ENCODE results near the gene FANCC.
A peak's percentile ranks its signal among the peaks of the same experiment; 100 is the strongest.

The FANCC gene

GRCh38 chr9:95060234-95060633, 257.3 kb downstream of the FANCC start:
- peaks cover 24% of the 10 kb centered on the region for H3K4me1 ChIP-seq (ENCODE audit: control insufficient read depth, insufficient read depth, low read depth, low read length)
- no peak overlapping the region for H2BK15ac ChIP-seq (ENCODE audit: low read depth, poor library complexity, severe bottlenecking)
- no peak overlapping the region for H3K23ac ChIP-seq (ENCODE audit: low read length in 2 of 2)
- no peaks in the 10 kb centered on the region for H3K9me3 ChIP-seq (ENCODE audit: control insufficient read depth, low read length)
- H4K8ac ChIP-seq (ENCODE audit: low read length): no peak overlapping the region
- no peak for DNase-seq
- H3K27me3 ChIP-seq (ENCODE audit: control insufficient read depth in 1 of 2, insufficient read depth in 1 of 2, low read length in 2 of 2): no peaks in the 10 kb centered on the region
- WGBS: 76% methylated on average over 5 of the region's 5 CpGs
- no peak overlapping the region for H2BK5ac ChIP-seq (ENCODE audit: low read depth, low read length, poor library complexity, severe bottlenecking)
- no peak overlapping the region for H3K4me2 ChIP-seq (ENCODE audit: low read length, poor library complexity, severe bottlenecking)
- H2AFZ ChIP-seq (ENCODE audit: low read depth, low read length): no peak overlapping the region
- H3K4ac ChIP-seq (ENCODE audit: low read depth in 1 of 2, low read length in 2 of 2): no peak overlapping the region
- no peak overlapping the region for H3K27ac ChIP-seq (ENCODE audit: low read length, poor library complexity, severe bottlenecking)
- H4K91ac ChIP-seq (ENCODE audit: low read length): no peak overlapping the region
- no peak overlapping the region for H3K18ac ChIP-seq (ENCODE audit: low read depth in 1 of 2, low read length in 2 of 2)
- H2BK12ac ChIP-seq (ENCODE audit: low read length in 2 of 2): no peak overlapping the region
- H3K79me1 ChIP-seq (replicated peaks; ENCODE audit: low read length, poor library complexity, severe bottlenecking): peaks cover 11% of the 10 kb centered on the region
- H3K14ac ChIP-seq (ENCODE audit: low read length in 2 of 2): no peak overlapping the region
- H3K36me3 ChIP-seq (ENCODE audit: control insufficient read depth in 1 of 2, insufficient read depth in 2 of 2, low read depth in 1 of 2, low read length in 2 of 2): peaks cover 38 to 41% of the 10 kb centered on the region in 2 experiments
- H2AK5ac ChIP-seq (ENCODE audit: low read length, severe bottlenecking): no peak overlapping the region
- no peak overlapping the region for H3K9ac ChIP-seq (ENCODE audit: low read length)
- H2BK120ac ChIP-seq (ENCODE audit: low read depth, low read length): no peak overlapping the region
- no peak overlapping the region for H3K4me3 ChIP-seq (ENCODE audit: insufficient read depth in 1 of 2, low read depth in 1 of 2, low read length in 2 of 2)

- Histone ChIP-seq H3K4me2 (ENCODE audit: low read length, poor library complexity, severe bottlenecking) (no peak overlapping the region), H4K8ac (ENCODE audit: low read length) (no peak overlapping the region), H3K9ac (ENCODE audit: low read length) (no peak overlapping the region), H4K91ac (ENCODE audit: low read length) (peak overlapping the region; percentile 5), H3K36me3 (ENCODE audit: control insufficient read depth in 1 of 2, insufficient read depth in 2 of 2, low read depth in 1 of 2, low read length in 2 of 2) (peaks cover 28 to 33% of the 10 kb centered on the region in 2 experiments), H3K79me1 (replicated peaks; ENCODE audit: low read length, poor library complexity, severe bottlenecking) (peaks cover 11% of the 10 kb centered on the region), H3K27ac (ENCODE audit: low read length, poor library complexity, severe bottlenecking) (no peak overlapping the region), H2BK120ac (ENCODE audit: low read depth, low read length) (no peak overlapping the region), H2BK12ac (ENCODE audit: low read length in 2 of 2) (peak overlapping the region in 1 of 2 experiments; percentile 64), H3K4me3 (ENCODE audit: insufficient read depth in 1 of 2, low read depth in 1 of 2, low read length in 2 of 2) (no peak overlapping the region), H3K9me3 (ENCODE audit: control insufficient read depth, low read length) (no peaks in the 10 kb centered on the region), H3K27me3 (ENCODE audit: control insufficient read depth in 1 of 2, insufficient read depth in 1 of 2, low read length in 2 of 2) (no peaks in the 10 kb centered on the region), H2BK15ac (ENCODE audit: low read depth, poor library complexity, severe bottlenecking) (no peak overlapping the region), H2BK5ac (ENCODE audit: low read depth, low read length, poor library complexity, severe bottlenecking) (no peak overlapping the region), H3K4me1 (ENCODE audit: control insufficient read depth, insufficient read depth, low read depth, low read length) (peaks cover 22% of the 10 kb centered on the region), H3K14ac (ENCODE audit: low read length in 2 of 2) (no peak overlapping the region), H3K4ac (ENCODE audit: low read depth in 1 of 2, low read length in 2 of 2) (no peak overlapping the region), H3K18ac (ENCODE audit: low read depth in 1 of 2, low read length in 2 of 2) (peak overlapping the region; percentile 25 to 33), H2AK5ac (ENCODE audit: low read length, severe bottlenecking) (no peak overlapping the region), H3K23ac (ENCODE audit: low read length in 2 of 2) (no peak overlapping the region), H2AFZ (ENCODE audit: low read depth, low read length) (no peak overlapping the region)
- DNase-seq: no peak
- WGBS: 94% methylated on average over 7 of the region's 7 CpGs
Measured at GRCh38 chr9:95058795-95059386, 258.6 kb downstream of the FANCC start.

GRCh38 chr9:95058121-95058785, 259.3 kb downstream of the FANCC start:
- no peak overlapping the region for H2AFZ ChIP-seq (ENCODE audit: low read depth, low read length)
- H2BK5ac ChIP-seq (ENCODE audit: low read depth, low read length, poor library complexity, severe bottlenecking): no peak overlapping the region
- peak overlapping the region; percentile 25 to 33 for H3K18ac ChIP-seq (ENCODE audit: low read depth in 1 of 2, low read length in 2 of 2)
- H3K23ac ChIP-seq (ENCODE audit: low read length in 2 of 2): no peak overlapping the region
- peaks cover 8% of the 10 kb centered on the region for H3K79me1 ChIP-seq (replicated peaks; ENCODE audit: low read length, poor library complexity, severe bottlenecking)
- peaks cover 22% of the 10 kb centered on the region for H3K4me1 ChIP-seq (ENCODE audit: control insufficient read depth, insufficient read depth, low read depth, low read length)
- H2AK5ac ChIP-seq (ENCODE audit: low read length, severe bottlenecking): no peak overlapping the region
- H2BK12ac ChIP-seq (ENCODE audit: low read length in 2 of 2): peak overlapping the region in 1 of 2 experiments; percentile 8
- H4K91ac ChIP-seq (ENCODE audit: low read length): peak overlapping the region; percentile 5
- peak overlapping the region; percentile 47 for H4K8ac ChIP-seq (ENCODE audit: low read length)
- no peak overlapping the region for H3K4me2 ChIP-seq (ENCODE audit: low read length, poor library complexity, severe bottlenecking)
- DNase-seq: no peak
- H3K4me3 ChIP-seq (ENCODE audit: insufficient read depth in 1 of 2, low read depth in 1 of 2, low read length in 2 of 2): no peak overlapping the region
- no peak overlapping the region for H3K14ac ChIP-seq (ENCODE audit: low read length in 2 of 2)
- peak overlapping the region; percentile 70 for H2BK15ac ChIP-seq (ENCODE audit: low read depth, poor library complexity, severe bottlenecking)
- no peak overlapping the region for H3K27ac ChIP-seq (ENCODE audit: low read length, poor library complexity, severe bottlenecking)
- H3K9me3 ChIP-seq (ENCODE audit: control insufficient read depth, low read length): no peaks in the 10 kb centered on the region
- H3K4ac ChIP-seq (ENCODE audit: low read depth in 1 of 2, low read length in 2 of 2): peak overlapping the region; percentile 9 to 69
- H3K36me3 ChIP-seq (ENCODE audit: control insufficient read depth in 1 of 2, insufficient read depth in 2 of 2, low read depth in 1 of 2, low read length in 2 of 2): peaks cover 22 to 31% of the 10 kb centered on the region in 2 experiments
- WGBS: 93% methylated on average over 6 of the region's 7 CpGs
- no peaks in the 10 kb centered on the region for H3K27me3 ChIP-seq (ENCODE audit: control insufficient read depth in 1 of 2, insufficient read depth in 1 of 2, low read length in 2 of 2)
- no peak overlapping the region for H3K9ac ChIP-seq (ENCODE audit: low read length)
- no peak overlapping the region for H2BK120ac ChIP-seq (ENCODE audit: low read depth, low read length)

GRCh38 chr9:95057101-95057500, 260.4 kb downstream of the FANCC start:
- 46% methylated on average over 5 of the region's 10 CpGs for WGBS
- Histone ChIP-seq H2BK120ac (ENCODE audit: low read depth, low read length) (no peak overlapping the region), H2BK5ac (ENCODE audit: low read depth, low read length, poor library complexity, severe bottlenecking) (no peak overlapping the region), H3K27ac (ENCODE audit: low read length, poor library complexity, severe bottlenecking) (peak overlapping the region; percentile 7), H2BK12ac (ENCODE audit: low read length in 2 of 2) (no peak overlapping the region), H3K4me3 (ENCODE audit: insufficient read depth in 1 of 2, low read depth in 1 of 2, low read length in 2 of 2) (no peak overlapping the region), H2AK5ac (ENCODE audit: low read length, severe bottlenecking) (no peak overlapping the region), H3K4ac (ENCODE audit: low read depth in 1 of 2, low read length in 2 of 2) (peak overlapping the region; percentile 35 to 63), H2AFZ (ENCODE audit: low read depth, low read length) (no peak overlapping the region), H3K79me1 (replicated peaks; ENCODE audit: low read length, poor library complexity, severe bottlenecking) (peaks cover 6% of the 10 kb centered on the region), H3K14ac (ENCODE audit: low read length in 2 of 2) (no peak overlapping the region), H4K91ac (ENCODE audit: low read length) (no peak overlapping the region), H3K27me3 (ENCODE audit: control insufficient read depth in 1 of 2, insufficient read depth in 1 of 2, low read length in 2 of 2) (no peaks in the 10 kb centered on the region), H3K9me3 (ENCODE audit: control insufficient read depth, low read length) (no peaks in the 10 kb centered on the region), H4K8ac (ENCODE audit: low read length) (peak overlapping the region; percentile 39), H3K18ac (ENCODE audit: low read depth in 1 of 2, low read length in 2 of 2) (peak overlapping the region in 1 of 2 experiments; percentile 85), H3K9ac (ENCODE audit: low read length) (no peak overlapping the region), H3K36me3 (ENCODE audit: control insufficient read depth in 1 of 2, insufficient read depth in 2 of 2, low read depth in 1 of 2, low read length in 2 of 2) (peaks cover 11 to 20% of the 10 kb centered on the region in 2 experiments), H3K4me1 (ENCODE audit: control insufficient read depth, insufficient read depth, low read depth, low read length) (peaks cover 19% of the 10 kb centered on the region), H2BK15ac (ENCODE audit: low read depth, poor library complexity, severe bottlenecking) (peak overlapping the region; percentile 38), H3K23ac (ENCODE audit: low read length in 2 of 2) (no peak overlapping the region), H3K4me2 (ENCODE audit: low read length, poor library complexity, severe bottlenecking) (no peak overlapping the region)
- peak; percentile 60 for DNase-seq

Data from mesenchymal stem cell (in vitro differentiated cells and primary cell).